Thoracic aorta (tissue), 2 donors: ENCODE data around the gene PGM2. TPM values are rescaled to one million over a fixed set of nuclear protein-coding genes. Genes with fewer than 3 reads are reported as not detected.

Experiments used
- ATAC-seq: fragments of 150-250 bp; one replicate; pipeline ENCODE4 v1.8.0; 2017; ENCODE audit warnings: low read depth; ENCODE audit not compliant: insufficient number of reproducible peaks, low FRiP score
- DNase-seq: peaks from one replicate; pipeline ENCODE4 v3.0.0-alpha.2; 2020; ENCODE audit warnings: low spot score
- H3K27ac ChIP-seq, 2 donors: fragments of 200-600 bp; sonication (generic); 1 replicate in 1 of 2; 2 replicates in 1 of 2; pipeline ENCODE4 v1.5.1; 2016; ENCODE audit warnings: mild to moderate bottlenecking in 2 of 2, moderate library complexity in 2 of 2
- H3K27me3 ChIP-seq: fragments of 200-600 bp; sonication (generic); replicated peaks from 2 replicates; pipeline ENCODE4 v1.6.0; 2016; ENCODE audit warnings: mild to moderate bottlenecking; ENCODE audit not compliant: insufficient read depth
- H3K36me3 ChIP-seq: fragments of 200-600 bp; sonication (generic); one replicate; pipeline ENCODE4 v1.5.1; 2016
- H3K4me1 ChIP-seq, 2 donors: fragments of 200-600 bp; sonication (generic); 1 replicate in 1 of 2; 2 replicates in 1 of 2; pipeline versions ENCODE4 v1.5.1 to v1.6.0; 2016; ENCODE audit warnings: low read depth in 2 of 2, mild to moderate bottlenecking in 1 of 2; ENCODE audit not compliant: control insufficient read depth in 1 of 2
- H3K4me3 ChIP-seq: fragments of 200-600 bp; sonication (generic); 2 replicates; pipeline ENCODE4 v1.5.1; 2016; ENCODE audit warnings: mild to moderate bottlenecking
- H3K9me3 ChIP-seq: fragments of 200-600 bp; sonication (generic); 2 replicates; pipeline ENCODE4 v1.5.1; 2016
- CTCF ChIP-seq: fragments of 200-600 bp; sonication (generic); IDR thresholded peaks from one replicate; pipeline ENCODE4 v1.5.1; 2019; ENCODE audit warnings: antibody characterized with exemption
- total RNA-seq, 2 donors: library from RNA; depleted of rRNA; stranded (reverse); fragments of >200 nt; gene quantifications; one replicate each; pipeline versions ENCODE4 v1.1.0 to v1.2.3, GENCODE V29; 2016

The PGM2 gene
- total RNA-seq, 2 donors from 2014 or later = 22.9 to 29.1 TPM

- DNase-seq (no peak), ATAC-seq (no peak)
- peak overlapping the region; percentile 88 for H3K4me3 ChIP-seq
- H3K9me3 ChIP-seq = no peaks in the 10 kb centered on the region
- peak overlapping the region in 1 of 2 donors; percentile 92 for H3K27ac ChIP-seq
- H3K27me3 ChIP-seq = no peaks in the 10 kb centered on the region
- no peaks in the 10 kb centered on the region for H3K36me3 ChIP-seq
- no peak for TF ChIP-seq CTCF
- peaks cover 16 to 55% of the 10 kb centered on the region in 2 donors for H3K4me1 ChIP-seq
These were observed 66.7 kb downstream of the PGM2 start for GRCh38 chr4:37893164-37893563.

- Histone ChIP-seq H3K36me3 (no peaks in the 10 kb centered on the region), H3K27ac (no peak overlapping the region), H3K27me3 (no peaks in the 10 kb centered on the region), H3K4me1 (peaks cover 16 to 49% of the 10 kb centered on the region in 2 donors), H3K9me3 (no peaks in the 10 kb centered on the region), H3K4me3 (no peak overlapping the region)
- DNase-seq (no peak), ATAC-seq (no peak)
- no peak for TF ChIP-seq CTCF
These were observed 68.8 kb downstream of the PGM2 start for GRCh38 chr4:37895271-37895670.

GRCh38 chr4:37896206-37896860, 69.8 kb downstream of the PGM2 start:
- H3K27ac ChIP-seq = no peak overlapping the region
- no peaks in the 10 kb centered on the region for H3K9me3 ChIP-seq
- peaks cover 16 to 49% of the 10 kb centered on the region in 2 donors for H3K4me1 ChIP-seq
- no peak for TF ChIP-seq CTCF
- no peak overlapping the region for H3K4me3 ChIP-seq
- ATAC-seq = no peak
- no peak for DNase-seq
- no peaks in the 10 kb centered on the region for H3K36me3 ChIP-seq
- no peaks in the 10 kb centered on the region for H3K27me3 ChIP-seq

GRCh38 chr4:37902212-37902611, 75.7 kb downstream of the PGM2 start:
- H3K4me1 ChIP-seq = peaks cover 11 to 31% of the 10 kb centered on the region in 2 donors
- ATAC-seq = no peak
- no peaks in the 10 kb centered on the region for H3K9me3 ChIP-seq
- no peaks in the 10 kb centered on the region for H3K36me3 ChIP-seq
- no peaks in the 10 kb centered on the region for H3K27me3 ChIP-seq
- TF ChIP-seq CTCF = no peak
- no peak overlapping the region for H3K27ac ChIP-seq
- no peak overlapping the region for H3K4me3 ChIP-seq
- DNase-seq = no peak

GRCh38 chr4:37902738-37903693, 76.5 kb downstream of the PGM2 start:
- H3K9me3 ChIP-seq = no peaks in the 10 kb centered on the region
- H3K27ac ChIP-seq = no peak overlapping the region

More at GRCh38 chr4:37902738-37903693, 76.5 kb downstream of the PGM2 start:
- Histone ChIP-seq H3K27me3 (no peaks in the 10 kb centered on the region), H3K4me3 (no peak overlapping the region), H3K36me3 (no peaks in the 10 kb centered on the region), H3K4me1 (peaks cover 11 to 35% of the 10 kb centered on the region in 2 donors)
- no peak for TF ChIP-seq CTCF
- DNase-seq = no peak
- no peak for ATAC-seq
